Measurements from ENCODE around the gene ADAT2.
"Not testable (repeated sequence)": the region's sequence is repeated elsewhere in the genome, so short reads cannot be mapped to it uniquely, and the experiment has no call there.

Gene ADAT2

GRCh38 chr6:143450453-143451371 is at the start of gene ADAT2, which contains the start of gene PEX3:
Gene ADAT2 (minus strand): TSS chr6:143450695. CDS start chr6:143450658, 37 bp downstream.
Gene PEX3 (plus strand): TSS chr6:143450805. CDS start chr6:143451043, 238 bp downstream.
- DNase-seq (ENCODE audit: low read depth in 2 of 2): peak; percentile 79 to 88

GRCh38 chr6:143498428-143498827 is 47.9 kb upstream of the ADAT2 start:
- no peak for DNase-seq (ENCODE audit: low read depth in 2 of 2)

GRCh38 chr6:143496974-143497373 is 46.5 kb upstream of the ADAT2 start:
- no peak for DNase-seq (ENCODE audit: low read depth in 2 of 2)

- DNase-seq (ENCODE audit: low read depth in 2 of 2): no peak
Measured at GRCh38 chr6:143490775-143491174, 40.3 kb upstream of the ADAT2 start.

GRCh38 chr6:143490244-143490643 is 39.7 kb upstream of the ADAT2 start:
- DNase-seq (ENCODE audit: low read depth in 2 of 2): no peak

- no peak for DNase-seq (ENCODE audit: low read depth in 2 of 2)
Measured at GRCh38 chr6:143486752-143487151, 36.3 kb upstream of the ADAT2 start.

GRCh38 chr6:143485967-143486366 is 35.5 kb upstream of the ADAT2 start:
- DNase-seq (ENCODE audit: low read depth in 2 of 2): no peak

- DNase-seq (ENCODE audit: low read depth in 2 of 2): no peak
Measured at GRCh38 chr6:143482593-143482992, 32.1 kb upstream of the ADAT2 start.

- no peak for DNase-seq (ENCODE audit: low read depth in 2 of 2)
Measured at GRCh38 chr6:143478479-143479062, 28.1 kb upstream of the ADAT2 start.

- no peak for DNase-seq (ENCODE audit: low read depth in 2 of 2)
Measured at GRCh38 chr6:143476545-143476944, 26.1 kb upstream of the ADAT2 start.

- DNase-seq (ENCODE audit: low read depth in 2 of 2): no peak
Measured at GRCh38 chr6:143471822-143472221, 21.3 kb upstream of the ADAT2 start.

- DNase-seq (ENCODE audit: low read depth in 2 of 2): not testable (repeated sequence)
Measured at GRCh38 chr6:143468823-143469222, 18.3 kb upstream of the ADAT2 start.

GRCh38 chr6:143468026-143468425 is 17.5 kb upstream of the ADAT2 start:
- no peak for DNase-seq (ENCODE audit: low read depth in 2 of 2)

- DNase-seq (ENCODE audit: low read depth in 2 of 2): no peak
Measured at GRCh38 chr6:143465546-143465945, 15.1 kb upstream of the ADAT2 start.

GRCh38 chr6:143457563-143458359 is 7.3 kb upstream of the ADAT2 start:
- DNase-seq (ENCODE audit: low read depth in 2 of 2): no peak

- no peak for DNase-seq (ENCODE audit: low read depth in 2 of 2)
Measured at GRCh38 chr6:143451531-143451930, 1.0 kb upstream of the ADAT2 start.

- no peak for DNase-seq (ENCODE audit: low read depth in 2 of 2)
Measured at GRCh38 chr6:143449714-143450452, 612 bp downstream of the ADAT2 start.

- DNase-seq (ENCODE audit: low read depth in 2 of 2): no peak
Measured at GRCh38 chr6:143449082-143449713, 1.3 kb downstream of the ADAT2 start.

GRCh38 chr6:143447865-143448264 is 2.6 kb downstream of the ADAT2 start:
- DNase-seq (ENCODE audit: low read depth in 2 of 2): not testable (repeated sequence)

- no peak for DNase-seq (ENCODE audit: low read depth in 2 of 2)
Measured at GRCh38 chr6:143443096-143443495, 7.4 kb downstream of the ADAT2 start.

Data from activated CD8-positive, alpha-beta memory T cell treated with anti-CD3 and anti-CD28 coated beads for 4 hours (primary cell).